BLaER1 treated with 17β-estradiol and CSF1 and Interleukin-3, amounts not matched to agents 10 nM and 100 nM (cell line): Measurements from ENCODE around the gene DCDC1.

Experiments
- H3K27ac ChIP-seq, 11 experiments: shearing (Covaris generic); formaldehyde crosslinking; 2 replicates each; pipeline ENCODE4 v1.8.1; 2022
- H3K27me3 ChIP-seq, 11 experiments: shearing (Covaris generic); formaldehyde crosslinking; 2 replicates each; pipeline ENCODE4 v1.8.1; 2022
- H3K36me3 ChIP-seq, 11 experiments: shearing (Covaris generic); formaldehyde crosslinking; 2 replicates each; pipeline ENCODE4 v1.8.1; 2022
- H3K4me1 ChIP-seq, 10 experiments: shearing (Covaris generic); formaldehyde crosslinking; 2 replicates each; pipeline ENCODE4 v1.8.1; 2022
- H3K4me2 ChIP-seq, 11 experiments: shearing (Covaris generic); formaldehyde crosslinking; 2 replicates each; pipeline ENCODE4 v1.8.1; 2022
- H3K4me3 ChIP-seq, 10 experiments: shearing (Covaris generic); formaldehyde crosslinking; 2 replicates each; pipeline ENCODE4 v1.8.1; 2022
- H3K9ac ChIP-seq, 11 experiments: shearing (Covaris generic); formaldehyde crosslinking; 2 replicates each; pipeline ENCODE4 v1.8.1; 2022
- H3K9me3 ChIP-seq, 11 experiments: shearing (Covaris generic); formaldehyde crosslinking; replicated peaks in 1 of 11; 2 replicates each; pipeline ENCODE4 v1.8.1; 2022
- H4K20me1 ChIP-seq, 11 experiments: shearing (Covaris generic); formaldehyde crosslinking; 2 replicates each; pipeline ENCODE4 v1.8.1; 2022
- Cebpa-rat ChIP-seq, 11 experiments: shearing (Covaris generic); IDR thresholded peaks; 2 replicates each; pipeline ENCODE4 v1.8.1; 2022

The DCDC1 gene

DNA sequence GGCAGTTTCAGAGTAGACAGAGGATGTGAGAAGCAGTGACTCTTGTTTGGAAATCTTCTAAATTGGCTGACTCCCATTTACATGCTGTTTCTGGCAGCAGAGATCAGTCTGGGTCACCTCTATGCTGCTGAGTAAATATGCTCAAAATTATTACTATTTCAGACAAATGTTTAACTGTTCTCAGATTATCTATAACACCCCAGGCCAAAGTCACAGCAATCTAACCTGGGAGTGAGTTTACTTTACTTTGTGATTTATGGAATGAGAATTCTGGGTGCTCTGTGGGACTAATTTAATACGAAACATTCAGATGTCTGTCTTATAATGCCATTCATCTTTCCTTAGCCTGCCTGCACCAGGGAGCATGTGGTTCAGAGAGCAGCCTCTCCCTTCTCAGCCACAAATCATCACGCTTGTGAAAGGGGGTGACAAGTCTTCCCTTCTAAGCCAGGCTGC, 500.9 kb downstream of the DCDC1 start:
- Histone ChIP-seq H4K20me1 (no peaks in the 10 kb centered on the region), H3K27ac (no peak overlapping the region), H3K9ac (no peak overlapping the region), H3K27me3 (no peaks in the 10 kb centered on the region), H3K4me1 (no peaks in the 10 kb centered on the region), H3K36me3 (no peaks in the 10 kb centered on the region), H3K4me2 (no peak overlapping the region), H3K4me3 (no peak overlapping the region), H3K9me3 (no peaks in the 10 kb centered on the region)
- no peak for TF ChIP-seq Cebpa-rat (IDR thresholded peaks at IDR 0.05)

DNA sequence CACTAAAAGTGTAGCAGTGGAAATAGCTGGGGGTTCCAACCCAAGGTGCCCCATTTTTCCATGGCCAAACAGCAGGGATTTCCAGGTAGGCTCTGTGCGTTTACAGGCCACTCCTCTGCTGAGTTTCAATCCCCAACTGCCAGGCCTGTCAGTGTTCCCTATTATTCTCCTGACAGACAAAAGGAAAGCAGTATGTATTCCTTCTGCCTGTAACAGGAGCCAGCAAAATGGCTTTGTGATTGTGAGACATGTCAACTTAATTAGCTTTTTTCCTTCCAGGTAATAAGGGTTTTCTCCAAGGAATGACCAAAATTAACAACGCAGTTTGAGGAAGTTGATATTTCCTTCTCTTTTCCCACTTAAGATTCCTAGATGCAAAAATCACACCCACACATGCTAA, 506.3 kb downstream of the DCDC1 start:
- Histone ChIP-seq H3K4me3 (no peak overlapping the region), H3K4me1 (no peaks in the 10 kb centered on the region), H3K27ac (no peak overlapping the region), H3K4me2 (no peak overlapping the region), H3K36me3 (no peaks in the 10 kb centered on the region), H3K9me3 (no peaks in the 10 kb centered on the region), H3K27me3 (no peaks in the 10 kb centered on the region), H3K9ac (no peak overlapping the region), H4K20me1 (no peaks in the 10 kb centered on the region)
- TF ChIP-seq Cebpa-rat (IDR thresholded peaks at IDR 0.05): no peak

DNA sequence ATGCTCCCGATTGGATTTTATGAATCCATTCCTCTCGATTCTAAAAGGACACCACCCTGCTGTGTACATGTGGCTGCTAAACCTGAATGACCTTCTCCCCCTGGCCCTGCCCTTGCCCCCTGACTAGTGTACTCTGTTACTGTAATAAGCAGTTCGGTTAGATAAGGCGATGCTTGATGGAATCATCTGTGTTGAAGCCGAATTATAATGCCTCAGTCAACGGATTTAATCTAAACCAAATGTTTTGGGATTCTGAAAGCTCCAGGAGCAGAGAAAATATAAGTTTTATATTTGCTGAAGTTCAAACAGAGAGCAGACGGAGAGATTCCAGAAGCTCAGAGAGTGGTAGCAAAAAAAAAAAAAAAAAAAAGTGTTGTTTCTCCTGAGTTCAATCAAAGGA, 508.0 kb downstream of the DCDC1 start:
- TF ChIP-seq Cebpa-rat (IDR thresholded peaks at IDR 0.05): no peak
- H3K4me1 ChIP-seq: no peaks in the 10 kb centered on the region

DNA sequence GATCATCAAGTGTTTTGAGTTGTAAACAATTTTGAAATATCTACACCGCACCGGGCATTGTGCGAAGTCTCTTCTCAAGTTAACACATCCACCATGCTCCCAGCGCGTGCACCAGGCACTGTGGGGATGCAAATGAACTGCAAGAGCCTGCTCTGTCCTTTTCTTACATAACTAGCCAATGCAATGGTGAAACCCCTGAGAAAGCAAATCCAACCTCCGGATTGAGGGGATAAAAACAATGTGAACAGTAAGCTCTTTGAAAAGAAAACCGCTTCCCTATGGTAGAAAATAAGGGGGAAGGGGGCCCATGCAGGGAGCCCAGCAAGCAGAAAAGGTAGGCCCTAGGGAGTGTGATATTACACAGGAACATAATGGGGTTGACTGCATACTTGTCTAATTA, 508.5 kb downstream of the DCDC1 start:
- Histone ChIP-seq H3K4me1 (no peaks in the 10 kb centered on the region), H3K9me3 (no peaks in the 10 kb centered on the region), H4K20me1 (no peaks in the 10 kb centered on the region), H3K4me3 (no peak overlapping the region), H3K9ac (no peak overlapping the region), H3K27me3 (no peaks in the 10 kb centered on the region), H3K4me2 (no peak overlapping the region), H3K27ac (no peak overlapping the region), H3K36me3 (no peaks in the 10 kb centered on the region)
- TF ChIP-seq Cebpa-rat (IDR thresholded peaks at IDR 0.05): no peak

More for the DNA sequence above, 508.0 kb downstream of the DCDC1 start:
- Histone ChIP-seq H3K9me3 (no peaks in the 10 kb centered on the region), H3K27me3 (no peaks in the 10 kb centered on the region), H3K4me3 (no peak overlapping the region), H3K4me2 (no peak overlapping the region), H4K20me1 (no peaks in the 10 kb centered on the region), H3K36me3 (no peaks in the 10 kb centered on the region), H3K9ac (no peak overlapping the region), H3K27ac (no peak overlapping the region)

DNA sequence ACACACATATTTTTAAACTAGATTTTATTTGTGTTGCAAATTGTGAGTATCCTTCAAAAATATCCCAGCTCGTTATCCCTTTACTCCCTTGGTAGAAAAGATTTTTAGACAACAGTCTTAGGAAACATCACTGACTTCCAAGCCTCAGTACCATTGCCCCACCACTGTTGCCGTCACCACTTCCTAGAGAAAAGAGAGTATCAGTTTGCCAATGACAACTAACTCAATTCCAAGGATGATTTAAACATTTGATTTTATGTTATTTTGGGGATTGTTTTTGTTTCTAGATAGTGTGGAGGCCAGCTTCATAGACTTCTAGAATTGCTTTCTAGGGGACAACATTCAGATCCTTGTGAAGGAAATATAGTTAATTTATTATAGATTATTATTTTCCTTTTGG, 509.4 kb downstream of the DCDC1 start:
- Histone ChIP-seq H4K20me1 (no peaks in the 10 kb centered on the region), H3K27ac (no peak overlapping the region), H3K27me3 (no peaks in the 10 kb centered on the region), H3K9ac (no peak overlapping the region), H3K9me3 (no peaks in the 10 kb centered on the region), H3K4me3 (no peak overlapping the region), H3K4me1 (no peaks in the 10 kb centered on the region), H3K4me2 (no peak overlapping the region), H3K36me3 (no peaks in the 10 kb centered on the region)
- TF ChIP-seq Cebpa-rat (IDR thresholded peaks at IDR 0.05): no peak

DNA sequence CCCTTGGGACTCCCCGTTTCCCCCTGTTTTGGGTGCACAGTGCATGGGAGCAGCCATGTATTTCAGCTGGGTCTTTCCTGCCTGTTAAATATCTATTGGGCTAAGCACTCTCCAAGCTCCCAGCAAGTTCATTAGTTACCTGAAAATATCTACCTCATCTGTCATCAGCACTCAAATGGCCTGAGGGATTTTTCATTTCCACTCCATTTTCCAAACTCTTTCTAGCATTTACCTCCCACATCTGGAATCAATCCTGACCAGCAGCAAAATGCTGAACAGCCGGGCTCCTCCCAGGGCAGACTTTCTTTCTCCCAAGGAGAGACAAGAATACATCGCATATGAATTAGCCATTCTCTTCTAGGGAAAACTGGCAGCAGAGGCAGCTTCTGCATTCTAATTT, 509.9 kb downstream of the DCDC1 start:
- Histone ChIP-seq H3K9me3 (no peaks in the 10 kb centered on the region), H4K20me1 (no peaks in the 10 kb centered on the region), H3K4me1 (no peaks in the 10 kb centered on the region), H3K4me3 (no peak overlapping the region), H3K9ac (no peak overlapping the region), H3K27me3 (no peaks in the 10 kb centered on the region), H3K4me2 (no peak overlapping the region), H3K27ac (no peak overlapping the region), H3K36me3 (no peaks in the 10 kb centered on the region)
- no peak for TF ChIP-seq Cebpa-rat (IDR thresholded peaks at IDR 0.05)

DNA sequence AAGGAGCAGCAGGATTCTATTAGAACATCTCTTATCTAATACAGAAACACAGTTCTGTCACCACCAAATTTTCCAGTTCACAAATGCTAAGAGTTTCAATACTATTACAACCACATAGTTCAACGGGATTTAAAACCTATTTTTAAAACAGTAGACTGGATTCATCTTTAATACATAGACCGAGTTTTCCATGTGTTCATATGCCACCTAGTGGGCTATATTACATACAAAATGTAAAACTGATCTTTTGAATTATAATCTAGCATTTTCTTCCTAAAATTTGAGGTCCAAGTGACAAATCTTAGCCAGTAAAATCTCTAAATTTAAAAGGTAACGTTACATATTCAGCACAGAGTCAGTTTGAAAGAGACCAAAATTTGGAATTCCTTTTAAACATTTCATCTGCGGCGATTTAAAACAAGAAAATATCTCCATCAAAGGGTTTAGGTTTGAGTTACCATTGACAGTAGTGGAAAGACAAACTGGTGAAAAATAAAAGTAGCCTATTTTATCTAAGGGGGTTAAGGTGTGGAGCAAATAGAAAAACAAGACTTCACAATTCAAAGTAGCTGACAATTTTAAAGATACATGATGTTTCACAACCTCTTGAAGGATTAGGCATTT, 514.0 kb downstream of the DCDC1 start:
- no peaks in the 10 kb centered on the region for H3K27me3 ChIP-seq
- no peak for TF ChIP-seq Cebpa-rat (IDR thresholded peaks at IDR 0.05)
- H3K4me3 ChIP-seq: no peak overlapping the region
- no peaks in the 10 kb centered on the region for H4K20me1 ChIP-seq
- H3K36me3 ChIP-seq: no peaks in the 10 kb centered on the region
- no peaks in the 10 kb centered on the region for H3K9me3 ChIP-seq
- no peak overlapping the region for H3K4me2 ChIP-seq
- no peak overlapping the region for H3K9ac ChIP-seq
- no peaks in the 10 kb centered on the region for H3K4me1 ChIP-seq
- H3K27ac ChIP-seq: no peak overlapping the region

DNA sequence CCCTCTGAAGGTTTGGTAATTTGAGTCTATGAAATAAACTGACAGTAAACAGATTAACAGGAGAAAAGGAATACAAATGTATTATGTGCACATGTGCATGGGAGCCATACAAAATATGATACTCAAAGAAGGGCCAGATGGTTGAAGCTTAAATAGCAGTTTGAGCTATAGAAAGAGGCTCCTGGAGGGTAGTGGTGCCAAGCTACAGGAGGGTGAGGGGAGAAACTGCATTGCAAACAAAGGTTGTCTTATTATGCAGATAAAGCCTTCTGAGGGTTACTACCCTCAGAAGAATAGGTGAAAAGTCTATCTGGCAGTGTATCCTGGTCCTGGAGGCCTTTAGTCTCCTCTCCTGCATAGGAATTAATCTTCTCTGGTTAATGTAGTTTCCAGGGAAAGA, 516.1 kb downstream of the DCDC1 start:
- Histone ChIP-seq H3K27ac (no peak overlapping the region), H3K27me3 (no peaks in the 10 kb centered on the region), H3K4me3 (no peak overlapping the region), H3K9ac (no peak overlapping the region), H4K20me1 (no peaks in the 10 kb centered on the region), H3K9me3 (no peaks in the 10 kb centered on the region; a peak in 1 of 22 replicates), H3K36me3 (no peaks in the 10 kb centered on the region), H3K4me2 (no peak overlapping the region), H3K4me1 (no peaks in the 10 kb centered on the region)
- TF ChIP-seq Cebpa-rat (IDR thresholded peaks at IDR 0.05): no peak

DNA sequence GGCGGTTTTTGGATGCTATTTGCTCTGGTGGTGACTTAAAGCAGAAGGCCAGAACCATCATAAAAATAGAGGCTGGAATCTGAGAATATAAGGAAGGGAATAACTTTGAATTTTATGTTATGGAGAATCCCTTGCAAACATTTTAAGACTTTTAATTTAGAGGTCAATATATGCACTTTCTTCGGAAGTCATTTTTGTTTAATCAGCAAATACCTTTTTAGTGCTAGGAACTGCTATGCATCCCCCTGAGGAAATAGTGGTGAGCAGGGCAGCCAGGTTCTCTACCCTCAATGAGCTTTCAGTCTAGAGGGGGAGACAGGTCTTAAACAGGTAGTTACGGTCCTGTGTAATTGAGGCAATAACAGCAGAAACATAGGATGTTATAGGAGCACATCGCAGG, 516.9 kb downstream of the DCDC1 start:
- no peak for TF ChIP-seq Cebpa-rat (IDR thresholded peaks at IDR 0.05)
- Histone ChIP-seq H3K9me3 (peaks cover 0 to 8% (median 6%) of the 10 kb centered on the region in 11 experiments; a peak in 19 of 22 replicates), H3K9ac (no peak overlapping the region), H4K20me1 (no peaks in the 10 kb centered on the region), H3K4me1 (no peaks in the 10 kb centered on the region), H3K4me3 (no peak overlapping the region), H3K27ac (no peak overlapping the region), H3K27me3 (no peaks in the 10 kb centered on the region), H3K36me3 (no peaks in the 10 kb centered on the region), H3K4me2 (no peak overlapping the region)

DNA sequence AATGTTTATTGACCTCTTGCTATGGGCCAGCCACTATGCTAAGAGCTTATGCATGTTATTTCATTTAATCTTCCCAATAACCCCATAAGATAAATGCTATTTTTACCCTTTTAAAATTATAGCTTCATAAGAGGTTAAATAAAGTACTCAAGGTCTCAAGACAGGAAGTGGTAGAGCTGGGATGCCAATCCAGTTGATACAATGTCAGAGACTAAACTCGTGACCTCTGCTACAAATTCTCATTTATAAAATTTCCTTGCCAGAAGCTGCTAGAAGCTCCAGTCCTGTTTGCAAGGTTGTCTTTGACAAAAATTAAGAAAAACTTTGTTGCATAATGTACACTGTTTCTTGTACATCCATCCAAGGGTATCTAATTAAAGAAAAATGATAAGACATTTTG, 517.4 kb downstream of the DCDC1 start:
- H3K4me1 ChIP-seq: no peaks in the 10 kb centered on the region
- TF ChIP-seq Cebpa-rat (IDR thresholded peaks at IDR 0.05): no peak
- H3K27me3 ChIP-seq: no peaks in the 10 kb centered on the region
- H3K9ac ChIP-seq: no peak overlapping the region
- H3K4me2 ChIP-seq: no peak overlapping the region
- H3K27ac ChIP-seq: no peak overlapping the region
- H4K20me1 ChIP-seq: no peaks in the 10 kb centered on the region
- peaks cover 5 to 13% (median 12%) of the 10 kb centered on the region in 11 experiments for H3K9me3 ChIP-seq
- no peaks in the 10 kb centered on the region for H3K36me3 ChIP-seq
- H3K4me3 ChIP-seq: no peak overlapping the region
